Mesenchymal stem cell (in vitro differentiated cells and primary cell): ENCODE data around the gene PTPRN.
A peak's percentile ranks its signal among the peaks of the same experiment; 100 is the strongest.
"Not testable (repeated sequence)": the region's sequence is repeated elsewhere in the genome, so short reads cannot be mapped to it uniquely, and the experiment has no call there.

Source experiments
- DNase-seq: peaks from one replicate; pipeline ENCODE4 v3.0.0-alpha.2; 2013
- H2AFZ ChIP-seq: one replicate; pipeline ENCODE4 v1.6.1; 2013; ENCODE audit warnings: low read depth, mild to moderate bottlenecking, control low read depth, inconsistent platforms, low read length, moderate library complexity
- H2AK5ac ChIP-seq: 2 replicates; pipeline ENCODE4 v1.6.1; 2013; ENCODE audit warnings: low read length, moderate library complexity, mild to moderate bottlenecking, inconsistent platforms; ENCODE audit not compliant: severe bottlenecking
- H2BK120ac ChIP-seq: one replicate; pipeline ENCODE4 v1.6.1; 2013; ENCODE audit warnings: low read depth, mild to moderate bottlenecking, inconsistent platforms, low read length, moderate library complexity
- H2BK12ac ChIP-seq, 2 experiments: one replicate each; pipeline ENCODE4 v1.6.1; 2013; ENCODE audit warnings: inconsistent platforms in 2 of 2, low read length in 2 of 2, mild to moderate bottlenecking in 2 of 2, moderate library complexity in 2 of 2, control low read depth in 1 of 2
- H2BK15ac ChIP-seq: one replicate; pipeline ENCODE4 v1.6.1; 2013; ENCODE audit warnings: mild to moderate bottlenecking, low read depth, inconsistent platforms; ENCODE audit not compliant: poor library complexity, severe bottlenecking
- H2BK5ac ChIP-seq: 2 replicates; pipeline ENCODE4 v1.6.1; 2013; ENCODE audit warnings: low read depth, mild to moderate bottlenecking, low read length, control low read depth, inconsistent platforms; ENCODE audit not compliant: poor library complexity, severe bottlenecking
- H3K14ac ChIP-seq, 2 experiments: one replicate each; pipeline ENCODE4 v1.6.1; 2013; ENCODE audit warnings: inconsistent platforms in 2 of 2, low read length in 2 of 2, control low read depth in 1 of 2, mild to moderate bottlenecking in 1 of 2, moderate library complexity in 1 of 2
- H3K18ac ChIP-seq, 2 experiments: one replicate each; pipeline ENCODE4 v1.6.1; 2013; ENCODE audit warnings: inconsistent platforms in 2 of 2, low read length in 2 of 2, control low read depth in 1 of 2, low read depth in 1 of 2, mild to moderate bottlenecking in 1 of 2
- H3K23ac ChIP-seq, 2 experiments: one replicate each; pipeline ENCODE4 v1.6.1; 2013; ENCODE audit warnings: inconsistent platforms in 2 of 2, low read length in 2 of 2, mild to moderate bottlenecking in 2 of 2, moderate library complexity in 2 of 2, control low read depth in 1 of 2
- H3K27ac ChIP-seq: 2 replicates; pipeline ENCODE4 v1.5.1; 2013; ENCODE audit warnings: mild to moderate bottlenecking, moderate library complexity, low read length, control low read depth, inconsistent platforms; ENCODE audit not compliant: poor library complexity, severe bottlenecking
- H3K27me3 ChIP-seq, 2 experiments: 2 replicates each; pipeline versions ENCODE4 v1.6.1 to v1.7.0; 2013; ENCODE audit warnings: low read length in 2 of 2, mild to moderate bottlenecking in 2 of 2, moderate library complexity in 2 of 2, control low read depth in 1 of 2, inconsistent platforms in 1 of 2; ENCODE audit not compliant: control insufficient read depth in 1 of 2, insufficient read depth in 1 of 2
- H3K36me3 ChIP-seq, 2 experiments: 2 replicates each; pipeline versions ENCODE4 v1.6.1 to v1.7.0; 2013; ENCODE audit warnings: low read length in 2 of 2, control low read depth in 1 of 2, inconsistent platforms in 1 of 2, low read depth in 1 of 2, mild to moderate bottlenecking in 1 of 2; ENCODE audit not compliant: insufficient read depth in 2 of 2, control insufficient read depth in 1 of 2
- H3K4ac ChIP-seq, 2 experiments: one replicate each; pipeline ENCODE4 v1.6.1; 2013; ENCODE audit warnings: inconsistent platforms in 2 of 2, low read length in 2 of 2, mild to moderate bottlenecking in 2 of 2, moderate library complexity in 2 of 2, control low read depth in 1 of 2, low read depth in 1 of 2
- H3K4me1 ChIP-seq: 2 replicates; pipeline ENCODE4 v1.6.1; 2013; ENCODE audit warnings: low read depth, low read length, control low read depth; ENCODE audit not compliant: control insufficient read depth, insufficient read depth
- H3K4me2 ChIP-seq: 2 replicates; pipeline ENCODE4 v1.6.1; 2013; ENCODE audit warnings: low read length, mild to moderate bottlenecking, inconsistent platforms; ENCODE audit not compliant: poor library complexity, severe bottlenecking
- H3K4me3 ChIP-seq, 2 experiments: 2 replicates each; pipeline versions ENCODE4 v1.5.1 to v1.7.0; 2013; ENCODE audit warnings: low read length in 2 of 2, mild to moderate bottlenecking in 2 of 2, control low read depth in 1 of 2, low read depth in 1 of 2; ENCODE audit not compliant: insufficient read depth in 1 of 2
- H3K79me1 ChIP-seq: replicated peaks from 2 replicates; pipeline ENCODE4 v1.6.1; 2013; ENCODE audit warnings: mild to moderate bottlenecking, control low read depth, low read length, inconsistent platforms; ENCODE audit not compliant: poor library complexity, severe bottlenecking
- H3K9ac ChIP-seq: 2 replicates; pipeline ENCODE4 v1.7.0; 2013; ENCODE audit warnings: mild to moderate bottlenecking, low read length, moderate library complexity
- H3K9me3 ChIP-seq: 2 replicates; pipeline ENCODE4 v1.7.0; 2013; ENCODE audit warnings: mild to moderate bottlenecking, low read length; ENCODE audit not compliant: control insufficient read depth
- H4K8ac ChIP-seq: one replicate; pipeline ENCODE4 v1.6.1; 2013; ENCODE audit warnings: inconsistent platforms, mild to moderate bottlenecking, low read length, moderate library complexity
- H4K91ac ChIP-seq: one replicate; pipeline ENCODE4 v1.6.1; 2013; ENCODE audit warnings: mild to moderate bottlenecking, low read length, inconsistent platforms
- WGBS: methylation state at CpG from one replicate; pipeline ENCODE4 v1.1.7; 2013; ENCODE audit warnings: mixed read lengths; 5-methylcytosine and 5-hydroxymethylcytosine counted together

Gene PTPRN

DNA sequence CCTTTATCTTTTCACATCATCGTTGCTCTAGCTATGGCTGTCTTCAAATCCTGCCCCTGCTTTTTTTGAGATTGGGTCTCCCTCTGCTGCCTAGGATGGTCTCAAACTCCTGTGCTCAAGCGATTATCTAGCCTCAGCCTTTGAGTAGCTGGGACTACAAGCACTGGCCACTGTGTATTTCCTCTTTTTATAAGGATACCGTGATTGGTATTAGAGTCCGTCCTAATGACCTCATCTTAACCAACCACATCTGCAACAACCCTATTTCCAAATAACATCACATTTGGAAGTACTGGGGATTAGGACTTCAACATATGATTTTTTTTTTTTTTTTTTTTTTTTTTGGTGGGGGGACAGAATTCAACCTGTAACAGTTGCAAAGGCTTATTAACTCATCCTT lies 14.2 kb upstream of the PTPRN start:
- no peak overlapping the region for H4K91ac ChIP-seq
- H2BK15ac ChIP-seq = no peak overlapping the region
- no peak overlapping the region for H3K4me2 ChIP-seq
- H2BK12ac ChIP-seq = no peak overlapping the region
- no peaks in the 10 kb centered on the region for H3K79me1 ChIP-seq
- no peak overlapping the region for H3K9ac ChIP-seq
- no peak overlapping the region for H4K8ac ChIP-seq
- H3K27ac ChIP-seq = no peak overlapping the region
- DNase-seq = no peak
- H3K4me3 ChIP-seq = no peak overlapping the region
- 80% methylated on average over 3 of the region's 4 CpGs for WGBS
- H3K23ac ChIP-seq = no peak overlapping the region
- no peak overlapping the region for H3K18ac ChIP-seq
- H3K27me3 ChIP-seq = peaks cover 63 to 64% of the 10 kb centered on the region in 2 experiments
- H2BK120ac ChIP-seq = no peak overlapping the region
- H3K14ac ChIP-seq = no peak overlapping the region
- H3K9me3 ChIP-seq = no peaks in the 10 kb centered on the region
- H3K4me1 ChIP-seq = no peaks in the 10 kb centered on the region
- H2AK5ac ChIP-seq = no peak overlapping the region
- no peaks in the 10 kb centered on the region for H3K36me3 ChIP-seq
- no peak overlapping the region for H3K4ac ChIP-seq
- no peak overlapping the region for H2AFZ ChIP-seq
- no peak overlapping the region for H2BK5ac ChIP-seq

DNA sequence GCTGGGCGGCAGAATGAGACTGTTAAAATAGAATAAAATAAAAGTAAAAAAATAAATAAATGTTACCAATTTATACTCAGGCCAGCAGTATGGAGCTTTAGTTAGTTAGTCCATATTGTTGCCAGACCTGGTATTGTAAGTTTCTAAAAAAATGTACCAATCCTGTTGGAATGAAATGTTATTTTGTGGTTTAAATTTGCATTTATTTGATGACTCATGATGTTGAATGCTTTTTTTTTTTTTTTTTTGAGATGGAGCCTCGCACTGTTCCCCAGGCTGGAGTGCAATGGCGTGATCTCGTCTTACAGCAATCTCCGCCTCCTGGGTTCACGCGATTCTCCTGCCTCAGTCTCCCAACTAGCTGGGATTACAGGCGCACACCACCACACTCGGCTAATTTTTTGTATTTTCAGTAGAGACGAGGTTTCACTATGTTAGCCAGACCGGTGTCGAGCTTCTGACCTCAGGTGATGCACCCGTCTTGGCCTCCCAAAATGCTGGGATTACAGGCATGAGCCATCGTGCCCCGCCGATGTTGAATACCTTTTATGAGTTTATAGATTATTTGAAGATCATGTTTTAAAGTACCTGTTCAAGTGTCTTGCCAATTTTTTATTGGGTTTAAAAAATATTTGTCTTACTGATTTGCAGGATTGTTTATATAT lies 5.7 kb upstream of the PTPRN start:
- DNase-seq = no peak
- no peak overlapping the region for H2BK120ac ChIP-seq
- H2BK15ac ChIP-seq = no peak overlapping the region
- H3K79me1 ChIP-seq = no peaks in the 10 kb centered on the region
- H3K27me3 ChIP-seq = peaks cover 7 to 13% of the 10 kb centered on the region in 2 experiments
- no peak overlapping the region for H4K91ac ChIP-seq
- no peak overlapping the region for H2BK12ac ChIP-seq
- 95% methylated on average over 15 of the region's 16 CpGs for WGBS
- no peak overlapping the region for H2AFZ ChIP-seq
- no peak overlapping the region for H2BK5ac ChIP-seq
- H3K36me3 ChIP-seq = no peaks in the 10 kb centered on the region
- H3K23ac ChIP-seq = no peak overlapping the region
- no peaks in the 10 kb centered on the region for H3K4me1 ChIP-seq
- H4K8ac ChIP-seq = no peak overlapping the region
- H3K4me3 ChIP-seq = no peak overlapping the region
- no peak overlapping the region for H3K14ac ChIP-seq
- H3K27ac ChIP-seq = no peak overlapping the region
- H3K4ac ChIP-seq = no peak overlapping the region
- no peaks in the 10 kb centered on the region for H3K9me3 ChIP-seq
- H3K4me2 ChIP-seq = no peak overlapping the region
- no peak overlapping the region for H2AK5ac ChIP-seq
- H3K9ac ChIP-seq = no peak overlapping the region
- no peak overlapping the region for H3K18ac ChIP-seq

DNA sequence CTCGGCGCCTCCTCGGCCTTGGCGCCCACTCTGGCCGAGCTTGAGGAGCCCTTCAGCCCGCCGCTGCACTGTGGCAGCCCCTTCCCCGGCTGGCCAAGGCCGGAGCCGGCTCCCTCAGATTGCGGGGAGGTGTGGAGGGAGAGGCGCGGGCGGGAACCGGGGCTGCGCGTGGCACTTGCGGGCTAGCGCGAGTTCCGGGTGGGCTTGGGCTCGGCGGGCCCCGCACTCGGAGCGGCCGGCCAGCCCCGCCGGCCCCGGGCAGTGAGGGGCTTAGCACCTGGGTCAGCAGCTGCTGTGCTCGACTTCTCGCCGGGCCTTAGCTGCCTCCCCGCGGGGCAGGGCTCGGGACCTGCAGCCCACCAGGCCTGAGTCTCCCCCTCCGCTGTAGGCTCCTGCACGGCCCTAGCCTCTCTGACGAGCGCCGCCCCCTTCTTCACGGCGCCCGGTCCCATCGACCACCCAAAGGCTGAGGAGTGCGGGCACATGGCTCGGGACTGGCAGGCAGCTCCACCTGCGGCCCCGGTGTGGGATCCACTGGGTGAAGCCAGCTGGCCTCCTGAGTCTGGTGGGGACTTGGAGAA lies 3.6 kb upstream of the PTPRN start:
- not testable (repeated sequence) for H3K4me3 ChIP-seq, H3K18ac ChIP-seq, H3K23ac ChIP-seq, H2AK5ac ChIP-seq, DNase-seq, H3K79me1 ChIP-seq, H4K8ac ChIP-seq, H3K14ac ChIP-seq, H3K9me3 ChIP-seq, H4K91ac ChIP-seq, H2BK12ac ChIP-seq, H3K4ac ChIP-seq, H2BK5ac ChIP-seq, H3K9ac ChIP-seq, H3K36me3 ChIP-seq, H2BK15ac ChIP-seq, H3K4me2 ChIP-seq, H2AFZ ChIP-seq, H3K27ac ChIP-seq, H2BK120ac ChIP-seq
- WGBS = 93% methylated on average over 36 of the region's 49 CpGs
- peaks cover 23 to 33% of the 10 kb centered on the region in 2 experiments for H3K27me3 ChIP-seq
- H3K4me1 ChIP-seq = peaks cover 13% of the 10 kb centered on the region

DNA sequence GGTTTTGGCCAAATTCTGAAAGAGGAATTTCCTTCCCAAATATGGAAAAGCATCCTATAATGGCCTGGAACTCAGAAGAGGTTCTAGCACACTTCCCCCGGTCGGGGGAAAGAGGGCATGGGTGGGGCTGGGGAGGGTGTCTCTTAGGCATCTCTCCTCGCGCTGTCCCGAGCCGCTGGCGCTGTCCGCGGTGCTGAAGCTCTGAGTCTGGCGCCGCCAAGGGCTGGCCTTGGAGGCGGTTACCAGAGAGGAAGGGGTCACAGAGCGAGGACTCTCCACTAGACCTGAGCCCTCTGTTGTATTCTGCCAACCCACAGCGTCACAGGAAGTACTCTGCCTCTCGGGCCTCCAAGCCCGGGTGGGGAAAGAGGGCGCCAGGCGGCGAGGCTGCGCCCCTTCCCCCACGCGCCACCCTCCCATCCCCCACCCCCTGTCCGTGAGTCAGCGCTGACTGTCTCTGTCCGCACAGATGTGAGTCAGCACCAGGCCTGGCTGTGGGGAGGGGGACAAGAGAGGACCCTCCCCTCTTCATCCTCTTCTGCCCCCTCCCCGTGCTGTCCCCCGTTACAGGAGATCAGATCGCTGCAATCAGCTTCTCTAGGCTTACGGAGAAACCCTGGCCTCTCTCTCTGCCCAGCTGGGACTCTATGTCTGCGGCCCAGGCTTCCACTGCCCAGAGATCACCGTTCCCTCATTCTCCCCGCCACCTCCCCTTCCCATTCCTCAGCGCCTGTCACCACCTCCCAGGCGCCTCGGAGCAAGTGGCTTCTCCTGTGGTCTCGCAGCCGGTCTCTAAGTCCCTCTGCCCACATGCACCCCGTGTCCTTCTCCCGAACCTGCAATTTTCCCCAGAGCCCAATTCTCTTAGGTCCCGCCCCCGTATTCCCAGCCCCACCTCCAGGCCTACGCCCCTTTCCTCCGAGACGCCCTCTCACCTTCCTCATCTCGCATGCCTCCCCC lies 779 bp downstream of the PTPRN start:
- Histone ChIP-seq H2BK5ac (no peak overlapping the region), H4K8ac (no peak overlapping the region), H2BK15ac (no peak overlapping the region), H2AFZ (no peak overlapping the region), H3K23ac (peak overlapping the region in 1 of 2 experiments; percentile 10), H3K18ac (no peak overlapping the region), H3K27ac (no peak overlapping the region), H3K14ac (no peak overlapping the region), H4K91ac (no peak overlapping the region), H3K4me3 (peak overlapping the region in 1 of 2 experiments; percentile 63), H3K27me3 (peaks cover 39 to 47% of the 10 kb centered on the region in 2 experiments), H3K4ac (no peak overlapping the region), H2BK120ac (no peak overlapping the region), H3K36me3 (no peaks in the 10 kb centered on the region), H3K4me1 (peaks cover 13% of the 10 kb centered on the region), H2AK5ac (no peak overlapping the region), H3K79me1 (no peaks in the 10 kb centered on the region), H3K4me2 (peak overlapping the region; percentile 53), H3K9me3 (no peaks in the 10 kb centered on the region), H3K9ac (peak overlapping the region; percentile 38), H2BK12ac (no peak overlapping the region)
- 1% methylated on average over 38 of the region's 45 CpGs for WGBS
- peak; percentile 72 for DNase-seq
